Measurements from ENCODE around the gene ZP1.

The ZP1 gene

DNA sequence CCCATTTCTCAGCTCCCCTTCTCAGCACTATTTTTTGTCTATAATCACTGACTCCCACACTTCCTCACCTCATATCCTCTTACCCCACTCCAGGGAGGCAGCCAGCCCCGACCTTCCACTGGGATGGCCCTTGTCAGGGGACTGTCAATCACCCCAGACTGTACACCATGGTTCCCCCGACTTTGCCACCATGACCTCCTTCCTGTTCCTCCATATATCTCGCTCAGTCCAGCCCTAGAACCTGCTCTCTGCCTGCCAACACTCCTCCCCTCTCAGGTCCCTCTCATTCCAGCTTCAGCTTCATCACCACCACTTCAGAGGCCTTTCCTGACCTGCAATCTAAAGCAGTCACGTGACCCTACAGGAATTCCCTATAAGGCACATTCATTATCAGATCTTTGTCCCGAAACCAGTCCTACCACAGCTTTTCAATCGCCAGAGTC is 22.5 kb downstream of the ZP1 start:
- H3K4me1 ChIP-seq (ENCODE audit: control insufficient read depth in 1 of 2, insufficient read depth in 1 of 2, low read depth in 1 of 2, low read length in 1 of 2), result no peaks in the 10 kb centered on the region
- no peak overlapping the region for H3K27ac ChIP-seq
- no peak overlapping the region for H3K4me3 ChIP-seq (ENCODE audit: low read depth in 1 of 2, low read length in 1 of 2)
- no peaks in the 10 kb centered on the region for H3K27me3 ChIP-seq
- H3K36me3 ChIP-seq, result peaks cover 41% of the 10 kb centered on the region
- no peaks in the 10 kb centered on the region for H3K9me3 ChIP-seq
- TF ChIP-seq, protein P1, sequence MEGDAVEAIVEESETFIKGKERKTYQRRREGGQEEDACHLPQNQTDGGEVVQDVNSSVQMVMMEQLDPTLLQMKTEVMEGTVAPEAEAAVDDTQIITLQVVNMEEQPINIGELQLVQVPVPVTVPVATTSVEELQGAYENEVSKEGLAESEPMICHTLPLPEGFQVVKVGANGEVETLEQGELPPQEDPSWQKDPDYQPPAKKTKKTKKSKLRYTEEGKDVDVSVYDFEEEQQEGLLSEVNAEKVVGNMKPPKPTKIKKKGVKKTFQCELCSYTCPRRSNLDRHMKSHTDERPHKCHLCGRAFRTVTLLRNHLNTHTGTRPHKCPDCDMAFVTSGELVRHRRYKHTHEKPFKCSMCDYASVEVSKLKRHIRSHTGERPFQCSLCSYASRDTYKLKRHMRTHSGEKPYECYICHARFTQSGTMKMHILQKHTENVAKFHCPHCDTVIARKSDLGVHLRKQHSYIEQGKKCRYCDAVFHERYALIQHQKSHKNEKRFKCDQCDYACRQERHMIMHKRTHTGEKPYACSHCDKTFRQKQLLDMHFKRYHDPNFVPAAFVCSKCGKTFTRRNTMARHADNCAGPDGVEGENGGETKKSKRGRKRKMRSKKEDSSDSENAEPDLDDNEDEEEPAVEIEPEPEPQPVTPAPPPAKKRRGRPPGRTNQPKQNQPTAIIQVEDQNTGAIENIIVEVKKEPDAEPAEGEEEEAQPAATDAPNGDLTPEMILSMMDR (IDR thresholded peaks at IDR 0.05), result no peak

DNA sequence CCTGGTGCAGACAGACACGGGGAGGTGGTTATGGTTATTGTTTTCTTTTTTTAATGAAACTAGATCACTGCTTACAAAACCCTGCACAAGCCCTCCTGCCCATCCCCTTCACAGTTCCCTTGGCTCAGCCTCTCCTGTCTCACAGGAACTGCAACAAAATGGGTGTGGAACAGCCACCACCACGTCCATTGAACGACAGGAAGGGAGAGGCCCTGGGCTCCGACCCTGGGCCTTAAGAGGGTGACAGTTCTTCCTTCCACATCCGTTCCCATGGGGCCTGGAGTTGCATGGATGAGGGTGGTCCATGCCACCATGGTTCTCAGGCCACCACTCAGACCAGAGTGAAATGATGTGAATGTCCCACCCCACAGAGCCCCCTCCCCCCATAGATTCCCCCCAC is 23.4 kb downstream of the ZP1 start:
- H3K4me1 ChIP-seq (ENCODE audit: control insufficient read depth in 1 of 2, insufficient read depth in 1 of 2, low read depth in 1 of 2, low read length in 1 of 2), result no peaks in the 10 kb centered on the region
- peaks cover 49% of the 10 kb centered on the region for H3K36me3 ChIP-seq
- no peaks in the 10 kb centered on the region for H3K27me3 ChIP-seq
- H3K27ac ChIP-seq, result no peak overlapping the region
- TF ChIP-seq, protein P1 (IDR thresholded peaks at IDR 0.05), result no peak
- H3K4me3 ChIP-seq (ENCODE audit: low read depth in 1 of 2, low read length in 1 of 2), result no peak overlapping the region
- no peaks in the 10 kb centered on the region for H3K9me3 ChIP-seq

DNA sequence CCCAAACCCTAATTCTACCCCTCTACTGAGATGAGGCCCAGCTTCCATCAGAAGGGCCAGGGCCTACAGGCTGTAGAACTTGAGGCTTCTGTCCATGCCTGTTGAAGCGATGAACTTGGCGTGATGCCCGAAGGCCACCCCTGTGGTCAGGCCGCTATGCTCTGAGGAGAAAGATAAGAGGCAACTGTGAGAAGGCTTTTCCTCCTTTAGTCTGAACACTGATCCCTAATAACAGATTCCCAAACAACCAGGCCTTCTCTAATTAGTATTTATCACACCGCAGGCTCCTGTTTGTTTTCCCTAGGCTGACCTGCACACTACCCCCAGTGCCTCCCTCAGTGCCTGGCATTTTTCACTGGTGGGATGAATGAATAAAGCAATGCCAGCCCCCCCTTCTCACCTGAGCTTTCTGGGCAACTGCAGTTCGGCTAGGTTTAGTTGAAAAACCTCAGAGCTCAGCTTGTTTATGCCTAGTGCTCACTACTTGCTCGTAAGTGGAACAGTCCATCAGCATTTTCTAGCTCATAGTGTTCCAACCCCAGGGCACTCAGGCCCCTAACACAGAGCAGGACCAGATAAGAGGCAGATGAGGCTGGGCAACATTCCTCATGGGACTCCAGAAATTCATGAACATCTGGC is 23.9 kb downstream of the ZP1 start:
- Histone ChIP-seq H3K36me3 (peaks cover 54% of the 10 kb centered on the region), H3K4me1 (ENCODE audit: control insufficient read depth in 1 of 2, insufficient read depth in 1 of 2, low read depth in 1 of 2, low read length in 1 of 2) (no peaks in the 10 kb centered on the region), H3K27me3 (no peaks in the 10 kb centered on the region), H3K9me3 (no peaks in the 10 kb centered on the region), H3K4me3 (ENCODE audit: low read depth in 1 of 2, low read length in 1 of 2) (no peak overlapping the region), H3K27ac (no peak overlapping the region)
- TF ChIP-seq, protein P1 (IDR thresholded peaks at IDR 0.05), result no peak

DNA sequence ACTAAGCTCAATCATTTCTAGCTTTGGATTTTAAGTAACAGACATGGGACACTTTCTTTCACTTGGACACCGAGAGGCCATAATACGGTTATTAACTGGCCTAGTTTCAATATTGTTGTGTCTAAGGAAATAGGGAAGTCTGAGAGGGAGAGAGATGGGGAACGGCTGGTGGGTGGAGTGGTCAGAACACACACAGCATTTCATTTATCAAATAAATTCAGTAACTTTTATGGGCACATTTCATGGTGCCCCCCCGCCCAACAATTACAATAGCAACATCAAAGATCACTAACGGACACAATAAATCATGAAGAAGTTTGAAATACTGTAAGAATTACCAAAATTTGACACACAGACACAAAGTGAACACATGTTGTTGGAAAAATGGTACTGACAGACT is 28.3 kb downstream of the ZP1 start:
- H3K4me1 ChIP-seq (ENCODE audit: control insufficient read depth in 1 of 2, insufficient read depth in 1 of 2, low read depth in 1 of 2, low read length in 1 of 2), result no peaks in the 10 kb centered on the region
- no peaks in the 10 kb centered on the region for H3K9me3 ChIP-seq
- H3K27me3 ChIP-seq, result no peaks in the 10 kb centered on the region
- TF ChIP-seq, protein P1 (IDR thresholded peaks at IDR 0.05), result no peak
- no peak overlapping the region for H3K4me3 ChIP-seq (ENCODE audit: low read depth in 1 of 2, low read length in 1 of 2)
- H3K36me3 ChIP-seq, result peaks cover 79% of the 10 kb centered on the region
- H3K27ac ChIP-seq, result no peak overlapping the region

DNA sequence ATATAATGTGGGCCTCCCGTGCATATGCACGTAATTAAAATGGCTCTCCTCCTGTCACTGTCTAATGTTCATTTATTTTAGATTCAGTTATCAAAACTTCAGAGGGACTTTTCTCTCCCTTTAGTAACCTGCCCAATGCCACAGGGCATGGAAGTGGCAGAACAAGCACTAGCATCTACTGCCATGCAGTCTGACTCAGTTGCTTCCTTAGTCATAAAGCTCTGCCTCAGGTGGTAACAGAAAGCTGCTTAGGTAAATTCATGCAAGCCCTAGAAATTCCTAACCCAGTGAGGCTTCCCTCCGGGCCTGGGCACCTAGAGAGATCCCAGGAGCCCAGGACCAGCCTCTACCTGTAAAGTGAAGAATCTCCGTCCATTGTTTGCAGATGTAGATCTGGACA is 30.2 kb downstream of the ZP1 start:
- peaks cover 76% of the 10 kb centered on the region for H3K36me3 ChIP-seq
- TF ChIP-seq, protein P1 (IDR thresholded peaks at IDR 0.05), result no peak

More for the DNA sequence above, 30.2 kb downstream of the ZP1 start:
- Histone ChIP-seq H3K27ac (no peak overlapping the region), H3K4me3 (ENCODE audit: low read depth in 1 of 2, low read length in 1 of 2) (no peak overlapping the region), H3K9me3 (no peaks in the 10 kb centered on the region), H3K27me3 (no peaks in the 10 kb centered on the region), H3K4me1 (ENCODE audit: control insufficient read depth in 1 of 2, insufficient read depth in 1 of 2, low read depth in 1 of 2, low read length in 1 of 2) (no peaks in the 10 kb centered on the region)

Data from neutrophil (primary cell).